Hepatocyte (in vitro differentiated cells): Measurements from ENCODE around the gene EFNA2. TPM values are rescaled to one million over a fixed set of nuclear protein-coding genes. Genes with fewer than 3 reads are reported as not detected.
A peak's percentile ranks its signal among the peaks of the same experiment; 100 is the strongest.
"Not testable (repeated sequence)": the region's sequence is repeated elsewhere in the genome, so short reads cannot be mapped to it uniquely, and the experiment has no call there.

ENCODE experiments used
- DNase-seq: peaks from one replicate; pipeline ENCODE4 v3.0.0-alpha.2; 2016; ENCODE audit warnings: low spot score
- H2AFZ ChIP-seq: fragments of 200-600 bp; sonication (generic); 2 replicates; pipeline ENCODE4 v1.6.0; 2016; ENCODE audit warnings: antibody characterized with exemption, mild to moderate bottlenecking
- H3K27ac ChIP-seq: fragments of 200-600 bp; sonication (generic); 2 replicates; pipeline ENCODE4 v1.5.1; 2016; ENCODE audit warnings: mild to moderate bottlenecking
- H3K27me3 ChIP-seq: fragments of 200-600 bp; sonication (generic); 2 replicates; pipeline ENCODE4 v1.6.1; 2016
- H3K36me3 ChIP-seq: fragments of 200-600 bp; sonication (generic); replicated peaks from 2 replicates; pipeline ENCODE4 v1.5.1; 2016; ENCODE audit warnings: low read depth; ENCODE audit not compliant: insufficient read depth
- H3K4me1 ChIP-seq: fragments of 200-600 bp; sonication (generic); 2 replicates; pipeline ENCODE4 v1.5.1; 2016; ENCODE audit warnings: mild to moderate bottlenecking, moderate library complexity; ENCODE audit not compliant: insufficient read depth
- H3K4me2 ChIP-seq: fragments of 200-600 bp; sonication (generic); 2 replicates; pipeline ENCODE4 v1.6.0; 2016
- H3K4me3 ChIP-seq: fragments of 200-600 bp; sonication (generic); 2 replicates; pipeline ENCODE4 v1.5.1; 2016; ENCODE audit warnings: mild to moderate bottlenecking
- H3K79me2 ChIP-seq: fragments of 200-600 bp; sonication (generic); 2 replicates; pipeline ENCODE4 v1.6.0; 2017; ENCODE audit warnings: mild to moderate bottlenecking
- H3K9me2 ChIP-seq: fragments of 200-600 bp; sonication (generic); replicated peaks from 2 replicates; pipeline ENCODE4 v1.6.0; 2017; ENCODE audit warnings: mild to moderate bottlenecking; ENCODE audit not compliant: insufficient read depth
- H3K9me3 ChIP-seq: fragments of 200-600 bp; sonication (generic); 2 replicates; pipeline ENCODE4 v1.5.1; 2016; ENCODE audit warnings: low read depth, mild to moderate bottlenecking
- H4K20me1 ChIP-seq: fragments of 200-600 bp; sonication (generic); 2 replicates; pipeline ENCODE4 v1.6.0; 2016; ENCODE audit warnings: mild to moderate bottlenecking; ENCODE audit not compliant: insufficient read depth, poor library complexity, severe bottlenecking
- EZH2 ChIP-seq: fragments of 200-600 bp; sonication (generic); IDR thresholded peaks from 2 replicates; pipeline ENCODE4 v1.6.1; 2016; ENCODE audit warnings: antibody characterized with exemption, mild to moderate bottlenecking, borderline replicate concordance
- EZH2phosphoT487 ChIP-seq: fragments of 200-600 bp; sonication (generic); IDR thresholded peaks from one replicate; pipeline ENCODE4 v1.6.1; 2018; ENCODE audit warnings: antibody characterized with exemption, mild to moderate bottlenecking, low read depth, moderate library complexity; ENCODE audit not compliant: unreplicated experiment, severe bottlenecking
- WGBS: methylation state at CpG from one replicate; pipeline ENCODE4 v1.1.6; 2016; ENCODE audit warnings: low lambda C conversion rate; ENCODE audit errors: missing lambda C conversion rate; 5-methylcytosine and 5-hydroxymethylcytosine counted together
- polyA plus RNA-seq: library from polyadenylated mRNA; unstranded; fragments of >200 nt; fragmentation: Nextera tagmentation; extraction: Ambion mirVana; gene quantifications from 2 replicates; pipeline ENCODE4 v1.2.1, GENCODE V29; 2016
- total RNA-seq: library from RNA; depleted of rRNA; stranded (reverse); fragments of >200 nt; gene quantifications from 2 replicates; pipeline ENCODE4 v1.2.3, GENCODE V29; 2014
- TF ChIP-seq, protein P1 (sequence below): fragments of 200-600 bp; sonication (generic); IDR thresholded peaks from 2 replicates; pipeline ENCODE4 v1.5.1; 2016; ENCODE audit warnings: antibody characterized with exemption, mild to moderate bottlenecking; ENCODE audit not compliant: poor library complexity

The EFNA2 gene
- total and polyA plus RNA-seq, 2 experiments from 2014 or later, result 1.3 to 14.2 TPM

DNA sequence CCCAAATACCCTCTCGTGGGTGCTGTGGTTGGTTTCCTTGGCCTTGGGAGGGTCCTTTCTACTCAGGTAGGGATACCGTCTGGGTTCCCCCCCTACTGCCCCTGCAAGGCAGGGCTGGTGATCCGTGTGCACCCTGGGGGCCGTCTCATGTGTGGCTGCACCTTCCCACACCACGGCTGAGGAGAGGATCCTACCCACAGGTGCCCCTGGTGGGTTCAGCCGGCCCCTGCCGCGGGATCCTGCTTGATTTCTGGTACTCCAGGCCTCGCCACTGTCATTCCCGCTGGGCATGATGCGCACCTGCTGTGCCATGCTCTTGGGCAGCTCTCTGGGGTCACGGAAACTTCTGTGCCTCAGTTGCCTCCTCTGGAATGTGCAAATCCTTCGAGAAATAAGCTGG lies 30.8 kb downstream of the EFNA2 start:
- peaks cover 8% of the 10 kb centered on the region for H3K27me3 ChIP-seq

DNA sequence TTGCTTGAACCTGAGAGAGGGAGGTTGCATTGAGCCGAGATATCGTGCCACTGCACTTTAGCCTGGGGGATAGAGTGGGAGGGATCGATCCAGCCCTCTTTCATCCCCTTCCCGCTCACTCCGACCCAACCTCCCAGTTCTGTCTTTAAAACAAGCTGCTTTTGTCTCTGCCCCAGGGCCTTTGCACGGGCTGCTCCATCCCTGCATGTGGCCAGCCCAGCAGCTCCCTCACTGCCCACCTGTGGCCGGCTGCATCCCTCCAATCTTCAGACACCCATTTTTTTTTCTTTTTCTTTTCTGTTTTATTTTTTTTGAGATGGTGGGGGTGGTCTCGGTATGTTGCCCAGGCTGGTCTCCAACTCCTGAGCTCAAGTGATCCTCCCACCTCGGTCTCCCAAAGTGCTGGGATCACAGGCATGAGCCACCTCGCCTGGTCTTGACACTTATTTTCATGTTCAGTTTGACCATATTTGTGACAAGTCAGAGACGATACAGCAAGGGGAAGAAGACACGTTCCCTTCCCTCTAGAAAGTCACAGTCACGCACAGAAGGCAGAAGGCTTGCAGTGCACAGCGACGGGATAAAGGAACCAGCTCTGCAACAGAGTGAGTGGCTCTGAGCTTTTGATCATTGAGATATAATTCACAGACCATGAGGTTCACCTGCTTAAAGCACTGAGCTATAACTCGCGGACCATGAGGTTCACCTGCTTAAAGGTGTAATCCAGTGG lies 31.8 kb downstream of the EFNA2 start:
- DNase-seq, result peak; percentile 2
- no peak for TF ChIP-seq EZH2phosphoT487
- TF ChIP-seq EZH2, result no peak
- TF ChIP-seq, protein P1, sequence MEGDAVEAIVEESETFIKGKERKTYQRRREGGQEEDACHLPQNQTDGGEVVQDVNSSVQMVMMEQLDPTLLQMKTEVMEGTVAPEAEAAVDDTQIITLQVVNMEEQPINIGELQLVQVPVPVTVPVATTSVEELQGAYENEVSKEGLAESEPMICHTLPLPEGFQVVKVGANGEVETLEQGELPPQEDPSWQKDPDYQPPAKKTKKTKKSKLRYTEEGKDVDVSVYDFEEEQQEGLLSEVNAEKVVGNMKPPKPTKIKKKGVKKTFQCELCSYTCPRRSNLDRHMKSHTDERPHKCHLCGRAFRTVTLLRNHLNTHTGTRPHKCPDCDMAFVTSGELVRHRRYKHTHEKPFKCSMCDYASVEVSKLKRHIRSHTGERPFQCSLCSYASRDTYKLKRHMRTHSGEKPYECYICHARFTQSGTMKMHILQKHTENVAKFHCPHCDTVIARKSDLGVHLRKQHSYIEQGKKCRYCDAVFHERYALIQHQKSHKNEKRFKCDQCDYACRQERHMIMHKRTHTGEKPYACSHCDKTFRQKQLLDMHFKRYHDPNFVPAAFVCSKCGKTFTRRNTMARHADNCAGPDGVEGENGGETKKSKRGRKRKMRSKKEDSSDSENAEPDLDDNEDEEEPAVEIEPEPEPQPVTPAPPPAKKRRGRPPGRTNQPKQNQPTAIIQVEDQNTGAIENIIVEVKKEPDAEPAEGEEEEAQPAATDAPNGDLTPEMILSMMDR, result no peak
- Histone ChIP-seq H3K9me2 (no peaks in the 10 kb centered on the region), H3K36me3 (no peaks in the 10 kb centered on the region), H4K20me1 (no peaks in the 10 kb centered on the region), H3K4me3 (no peak overlapping the region), H3K27ac (no peak overlapping the region), H3K79me2 (no peaks in the 10 kb centered on the region), H3K27me3 (peaks cover 8% of the 10 kb centered on the region), H2AFZ (no peak overlapping the region), H3K4me2 (no peak overlapping the region), H3K4me1 (peaks cover 13% of the 10 kb centered on the region), H3K9me3 (no peaks in the 10 kb centered on the region)
- 84% methylated on average over 17 of the region's 17 CpGs for WGBS

More for the DNA sequence above, 30.8 kb downstream of the EFNA2 start:
- Histone ChIP-seq H3K79me2 (no peaks in the 10 kb centered on the region), H3K4me1 (peaks cover 13% of the 10 kb centered on the region), H3K9me2 (no peaks in the 10 kb centered on the region), H3K36me3 (no peaks in the 10 kb centered on the region), H3K4me3 (no peak overlapping the region), H2AFZ (no peak overlapping the region), H4K20me1 (no peaks in the 10 kb centered on the region), H3K4me2 (no peak overlapping the region), H3K27ac (no peak overlapping the region), H3K9me3 (no peaks in the 10 kb centered on the region)
- DNase-seq, result no peak
- 87% methylated on average over 13 of the region's 13 CpGs for WGBS
- TF ChIP-seq EZH2 (no peak), EZH2phosphoT487 (no peak)
- TF ChIP-seq, protein P1, result no peak

DNA sequence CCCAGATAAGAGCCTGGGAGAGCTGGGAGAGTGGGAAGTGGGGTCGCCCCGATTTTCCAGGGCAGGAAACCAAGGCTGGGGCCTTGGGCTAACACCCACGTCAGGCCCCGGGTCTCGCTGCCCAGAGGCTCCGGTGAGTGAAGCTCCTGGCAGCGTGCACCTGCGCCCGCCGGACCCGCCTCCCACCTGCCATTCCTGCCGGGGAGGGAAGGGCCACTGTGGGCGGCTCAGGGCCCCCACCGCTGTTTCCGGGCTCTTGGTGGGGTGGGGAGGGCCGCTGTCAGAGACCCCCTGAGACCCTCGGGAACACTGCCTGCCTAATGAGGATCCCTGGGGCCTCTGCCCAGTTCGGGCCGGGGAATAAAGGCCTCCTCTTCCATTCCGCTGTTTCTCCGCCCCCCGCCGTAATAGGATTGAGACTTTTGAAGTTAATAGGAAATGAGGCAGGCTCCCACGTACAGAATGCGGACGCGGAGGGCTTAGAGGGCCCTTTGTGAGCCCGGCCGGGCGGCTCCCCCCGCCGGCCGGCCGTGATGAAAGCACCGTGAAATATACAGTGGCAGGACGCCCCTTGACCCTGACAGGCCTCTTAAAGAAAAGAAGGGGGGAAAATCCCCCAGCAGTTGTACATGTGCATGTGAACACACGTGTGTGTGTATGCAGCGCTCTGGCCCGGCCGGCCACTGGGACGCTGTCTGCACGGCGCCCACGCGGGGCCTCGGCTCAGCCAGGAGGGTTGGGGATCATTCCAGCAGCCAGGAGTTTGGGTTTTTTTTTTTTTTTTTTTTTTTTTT lies 33.2 kb downstream of the EFNA2 start:
- TF ChIP-seq, protein P1, result no peak
- H3K4me2 ChIP-seq, result no peak overlapping the region
- H3K27me3 ChIP-seq, result peaks cover 8% of the 10 kb centered on the region
- H3K36me3 ChIP-seq, result no peaks in the 10 kb centered on the region
- H3K79me2 ChIP-seq, result no peaks in the 10 kb centered on the region
- no peak overlapping the region for H3K4me3 ChIP-seq
- no peak for DNase-seq
- no peaks in the 10 kb centered on the region for H4K20me1 ChIP-seq
- H3K9me2 ChIP-seq, result no peaks in the 10 kb centered on the region
- WGBS, result 70% methylated on average over 45 of the region's 46 CpGs
- H2AFZ ChIP-seq, result no peak overlapping the region
- H3K4me1 ChIP-seq, result peaks cover 6% of the 10 kb centered on the region
- H3K9me3 ChIP-seq, result no peaks in the 10 kb centered on the region
- H3K27ac ChIP-seq, result no peak overlapping the region

DNA sequence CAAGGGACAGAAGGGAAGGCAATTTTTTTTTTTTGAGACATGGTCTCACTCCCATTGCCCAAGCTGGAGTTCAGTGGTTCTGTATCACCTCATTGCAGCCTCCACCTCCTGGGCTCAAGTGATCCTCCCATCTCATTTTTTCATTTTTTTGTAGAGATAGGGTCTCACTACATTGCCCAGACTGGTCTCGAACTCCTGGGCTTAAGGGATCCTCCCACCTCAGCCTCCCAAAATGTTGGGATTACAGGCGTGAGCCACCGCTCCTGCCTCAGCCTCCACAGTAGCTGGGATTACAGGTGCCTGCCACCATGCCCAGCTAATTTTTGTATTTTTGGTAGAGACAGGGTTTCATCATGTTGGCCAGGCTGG lies 34.6 kb downstream of the EFNA2 start:
- not testable (repeated sequence) for H4K20me1 ChIP-seq, H3K27me3 ChIP-seq, H3K27ac ChIP-seq, H3K9me2 ChIP-seq, DNase-seq, H2AFZ ChIP-seq, H3K4me3 ChIP-seq, H3K36me3 ChIP-seq, H3K4me2 ChIP-seq, H3K9me3 ChIP-seq, H3K79me2 ChIP-seq, H3K4me1 ChIP-seq
- WGBS, result 98% methylated on average over 3 of the region's 3 CpGs
